Inflammatory macrophage treated with lipopolysaccharide for 1 hour (primary cell): ENCODE measurements around the gene OBP2A.
A peak's percentile ranks its signal among the peaks of the same experiment; 100 is the strongest.
"Not testable (repeated sequence)": the region's sequence is repeated elsewhere in the genome, so short reads cannot be mapped to it uniquely, and the experiment has no call there.

Experiments
- DNase-seq, 2 donors: peaks; one replicate each; pipeline ENCODE4 v3.0.0-alpha.2; 2020 to 2022

The OBP2A gene

GRCh38 chr9:135545646-135546176, at the start of gene OBP2A:
Gene OBP2A, plus strand, starts transcription at chr9:135546126. Its CDS starts 55 bp downstream, at chr9:135546181.
- not testable (repeated sequence) for DNase-seq

GRCh38 chr9:135498381-135499126, 47.4 kb upstream of the OBP2A start:
- no peak for DNase-seq

GRCh38 chr9:135499326-135500070, 46.4 kb upstream of the OBP2A start:
- DNase-seq: peak; percentile 75 to 93

GRCh38 chr9:135500071-135500524, 45.8 kb upstream of the OBP2A start:
- DNase-seq: peak in 1 of 2 donors; percentile 11

GRCh38 chr9:135500525-135501260, 45.2 kb upstream of the OBP2A start, which contains the start of gene MRPS2:
Gene MRPS2, plus strand, starts transcription at chr9:135500682. Its CDS starts 29 bp downstream, at chr9:135500711.
- DNase-seq: peak; percentile 79 to 90

GRCh38 chr9:135501261-135502167, 44.4 kb upstream of the OBP2A start:
- no peak for DNase-seq

GRCh38 chr9:135502168-135502872, 43.6 kb upstream of the OBP2A start:
- DNase-seq: no peak

- DNase-seq: no peak
Measured at GRCh38 chr9:135502873-135503321, 43.0 kb upstream of the OBP2A start.

GRCh38 chr9:135503371-135504261, 42.3 kb upstream of the OBP2A start:
- DNase-seq: no peak

GRCh38 chr9:135504262-135505243, 41.4 kb upstream of the OBP2A start:
- peak in 1 of 2 donors; percentile 48 for DNase-seq

- DNase-seq: no peak
Measured at GRCh38 chr9:135505406-135506187, 40.3 kb upstream of the OBP2A start.

- no peak for DNase-seq
Measured at GRCh38 chr9:135506327-135507103, 39.4 kb upstream of the OBP2A start.

- no peak for DNase-seq
Measured at GRCh38 chr9:135507104-135508035, 38.6 kb upstream of the OBP2A start.

GRCh38 chr9:135508211-135508820, 37.6 kb upstream of the OBP2A start:
- DNase-seq: no peak

- DNase-seq: no peak
Measured at GRCh38 chr9:135509458-135509857, 36.5 kb upstream of the OBP2A start.
